Breast epithelium (tissue), 3 donors: ENCODE results near the gene STARD4.

Experiments used
- CTCF ChIP-seq, 3 donors: fragments of 450-650 bp; IDR thresholded peaks; one replicate each; pipeline ENCODE4 v1.5.1; 2016 to 2017; ENCODE audit warnings: antibody characterized with exemption in 3 of 3, mild to moderate bottlenecking in 3 of 3, moderate library complexity in 3 of 3
- POLR2A ChIP-seq: fragments of 450-650 bp; IDR thresholded peaks from one replicate; pipeline ENCODE4 v1.6.1; 2016; ENCODE audit warnings: antibody characterized with exemption, mild to moderate bottlenecking, moderate library complexity

- no peak for TF ChIP-seq CTCF (IDR thresholded peaks at IDR 0.05)
- TF ChIP-seq POLR2A = no peak
Measured at GRCh38 chr5:111461255-111461671, 51.1 kb downstream of the STARD4 start.
